Stromal cell of bone marrow (primary cell): ENCODE measurements around the gene PABPC1L2B.
"Not testable (repeated sequence)": the region's sequence is repeated elsewhere in the genome, so short reads cannot be mapped to it uniquely, and the experiment has no call there.

ENCODE experiments used
- DNase-seq: peaks from one replicate; pipeline ENCODE4 v3.0.0-alpha.2; 2012; ENCODE audit warnings: low read depth

The PABPC1L2B gene

GRCh38 chrX:73002733-73003132 lies at the start of gene PABPC1L2B:
PABPC1L2B (plus strand) TSS chrX:73002939; CDS start chrX:73003643, 704 bp downstream.
- DNase-seq = not testable (repeated sequence)

- not testable (repeated sequence) for DNase-seq
Observed at GRCh38 chrX:72959971-72960370, 42.8 kb upstream of the PABPC1L2B start.

- not testable (repeated sequence) for DNase-seq
Observed at GRCh38 chrX:72971859-72972258, 30.9 kb upstream of the PABPC1L2B start.

- DNase-seq = not testable (repeated sequence)
Observed at GRCh38 chrX:72974885-72975284, 27.9 kb upstream of the PABPC1L2B start.

- DNase-seq = not testable (repeated sequence)
Observed at GRCh38 chrX:72980894-72981469, 21.8 kb upstream of the PABPC1L2B start.

- DNase-seq = not testable (repeated sequence)
Observed at GRCh38 chrX:73004032-73004431, 1.3 kb downstream of the PABPC1L2B start.

GRCh38 chrX:73021361-73022092 lies 18.8 kb downstream of the PABPC1L2B start:
- DNase-seq = no peak

- not testable (repeated sequence) for DNase-seq
Observed at GRCh38 chrX:73022093-73022445, 19.3 kb downstream of the PABPC1L2B start.

GRCh38 chrX:73028876-73029275 lies 26.1 kb downstream of the PABPC1L2B start:
- DNase-seq = no peak
